ENCODE measurements around the gene KAZN. TPM values are rescaled to one million over a fixed set of nuclear protein-coding genes. Genes with fewer than 3 reads are reported as not detected.

The KAZN gene
- polyA plus RNA-seq, 1 donor from 2014 or later = 20.6 TPM

- Histone ChIP-seq H3K27me3 (ENCODE audit: insufficient read depth, low read depth, low read length) (no peaks in the 10 kb centered on the region), H3K4me3 (ENCODE audit: low read length) (no peak overlapping the region), H2AFZ (ENCODE audit: low read depth, low read length) (no peak overlapping the region), H3K9me2 (ENCODE audit: insufficient read depth, low read length) (no peaks in the 10 kb centered on the region), H3K36me3 (ENCODE audit: insufficient read depth, low read length) (no peaks in the 10 kb centered on the region), H3K9ac (ENCODE audit: low read length) (no peak overlapping the region), H3K9me3 (ENCODE audit: low read length) (no peaks in the 10 kb centered on the region), H3K27ac (ENCODE audit: low read length) (no peak overlapping the region), H3K79me2 (replicated peaks; ENCODE audit: insufficient read depth, low read length) (no peaks in the 10 kb centered on the region), H3K4me2 (ENCODE audit: low read length) (no peak overlapping the region), H3F3A (ENCODE audit: insufficient read depth, low read length, poor library complexity, severe bottlenecking) (no peaks in the 10 kb centered on the region), H4K20me1 (ENCODE audit: insufficient read depth) (no peaks in the 10 kb centered on the region)
- TF ChIP-seq SMC3 (conservative IDR thresholded peaks at IDR 0.05; ENCODE audit: poor library complexity) (no peak), CTCF (IDR thresholded peaks at IDR 0.05; ENCODE audit: poor library complexity, severe bottlenecking) (no peak), EZH2 (IDR thresholded peaks at IDR 0.05; ENCODE audit: borderline replicate concordance, insufficient read depth, low read length, poor library complexity, severe bottlenecking) (no peak), POLR2AphosphoS5 (IDR thresholded peaks at IDR 0.05) (no peak), EP300 (conservative IDR thresholded peaks at IDR 0.05; ENCODE audit: poor library complexity, severe bottlenecking) (no peak), RAD21 (conservative IDR thresholded peaks at IDR 0.05) (no peak), MXI1 (conservative IDR thresholded peaks at IDR 0.05; ENCODE audit: poor library complexity, severe bottlenecking) (no peak), REST (IDR thresholded peaks at IDR 0.05; ENCODE audit: borderline replicate concordance) (no peak), TAF1 (IDR thresholded peaks at IDR 0.05; ENCODE audit: low read depth) (no peak)
Observed at GRCh38 chr1:14848203-14848602, 249.7 kb downstream of the KAZN start.

- H3K27ac ChIP-seq (ENCODE audit: low read length) = no peak overlapping the region
Observed at GRCh38 chr1:14848625-14849024, 250.1 kb downstream of the KAZN start.

More at GRCh38 chr1:14848625-14849024, 250.1 kb downstream of the KAZN start:
- no peaks in the 10 kb centered on the region for H3K36me3 ChIP-seq (ENCODE audit: insufficient read depth, low read length)
- TF ChIP-seq TAF1 (IDR thresholded peaks at IDR 0.05; ENCODE audit: low read depth) = no peak
- no peak for TF ChIP-seq RAD21 (conservative IDR thresholded peaks at IDR 0.05)
- no peak for TF ChIP-seq SMC3 (conservative IDR thresholded peaks at IDR 0.05; ENCODE audit: poor library complexity)
- TF ChIP-seq EP300 (conservative IDR thresholded peaks at IDR 0.05; ENCODE audit: poor library complexity, severe bottlenecking) = no peak
- TF ChIP-seq MXI1 (conservative IDR thresholded peaks at IDR 0.05; ENCODE audit: poor library complexity, severe bottlenecking) = no peak
- no peak for TF ChIP-seq POLR2AphosphoS5 (IDR thresholded peaks at IDR 0.05)
- TF ChIP-seq REST (IDR thresholded peaks at IDR 0.05; ENCODE audit: borderline replicate concordance) = no peak
- no peak for TF ChIP-seq EZH2 (IDR thresholded peaks at IDR 0.05; ENCODE audit: borderline replicate concordance, insufficient read depth, low read length, poor library complexity, severe bottlenecking)
- no peak for TF ChIP-seq CTCF (IDR thresholded peaks at IDR 0.05; ENCODE audit: poor library complexity, severe bottlenecking)
- no peaks in the 10 kb centered on the region for H3K27me3 ChIP-seq (ENCODE audit: insufficient read depth, low read depth, low read length)
- no peaks in the 10 kb centered on the region for H3K79me2 ChIP-seq (replicated peaks; ENCODE audit: insufficient read depth, low read length)
- no peaks in the 10 kb centered on the region for H3K9me3 ChIP-seq (ENCODE audit: low read length)
- no peak overlapping the region for H3K9ac ChIP-seq (ENCODE audit: low read length)
- no peaks in the 10 kb centered on the region for H4K20me1 ChIP-seq (ENCODE audit: insufficient read depth)
- H3F3A ChIP-seq (ENCODE audit: insufficient read depth, low read length, poor library complexity, severe bottlenecking) = no peaks in the 10 kb centered on the region
- H3K4me3 ChIP-seq (ENCODE audit: low read length) = no peak overlapping the region
- H3K9me2 ChIP-seq (ENCODE audit: insufficient read depth, low read length) = no peaks in the 10 kb centered on the region
- H2AFZ ChIP-seq (ENCODE audit: low read depth, low read length) = no peak overlapping the region
- no peak overlapping the region for H3K4me2 ChIP-seq (ENCODE audit: low read length)
